GM12878 (cell line): Measurements from ENCODE around the gene GNGT1. TPM values are rescaled to one million over a fixed set of nuclear protein-coding genes. Genes with fewer than 3 reads are reported as not detected.
A peak's percentile ranks its signal among the peaks of the same experiment; 100 is the strongest.

Experiments
- ATAC-seq: fragments of 200-7000 bp; cut with Tn5 transposase; 3 replicates; pipeline ENCODE4 v1.9.1; 2020; ENCODE audit warnings: mild to moderate bottlenecking, moderate library complexity
- Bru-seq: library from RNA; stranded (reverse); fragments of 400-500 nt; gene quantifications from one replicate; lab custom pipeline; 2021; lab: Mats Ljungman, UMichigan
- BruChase-seq, 2 experiments: library from RNA; stranded (reverse); fragments of 400-500 nt; gene quantifications; one replicate each; lab custom pipeline; 2021; lab: Mats Ljungman, UMichigan
- BruUV-seq: library from RNA; stranded (reverse); fragments of 400-500 nt; replicated peaks from 2 replicates; lab custom pipeline; 2021; lab: Mats Ljungman, UMichigan
- CTCF ChIA-PET: fragments of 300-600 bp; sonication (Branson Sonifier 250); formaldehyde crosslinking; extraction: SDS; loops from one replicate; lab custom pipeline; 2021; ENCODE audit warnings: inconsistent platforms; lab: Yijun Ruan, JAX
- POLR2A ChIA-PET: fragments of 350-600 bp; formaldehyde crosslinking; extraction: SDS; loops from one replicate; lab custom pipeline; 2021; ENCODE audit warnings: inconsistent platforms; lab: Charles Lee
- RAD21 ChIA-PET: fragments of 300-600 bp; sonication (Branson Sonifier 250); formaldehyde crosslinking; loops from one replicate; lab custom pipeline; 2023; ENCODE audit warnings: antibody characterized with exemption; ENCODE audit not compliant: unreplicated experiment; lab: Charles Lee
- SMC1A ChIA-PET: fragments of 300-600 bp; sonication (Branson Sonifier 250); formaldehyde crosslinking; loops from one replicate; lab custom pipeline; 2023; ENCODE audit not compliant: unreplicated experiment, uncharacterized antibody; lab: Charles Lee
- DNase-seq: peaks from one replicate; pipeline ENCODE4 v3.0.0-alpha.2; 2011; ENCODE audit warnings: low read depth, low spot score
- FAIRE-seq: peaks from 3 replicates; lab custom pipeline; 2011; peaks lifted over from hg19 to GRCh38; lab: Jason Lieb, UNC
- H2AFZ ChIP-seq: 2 replicates; pipeline ENCODE4 v1.6.0; 2011; ENCODE audit warnings: low read depth, low read length, control low read depth; ENCODE audit not compliant: control insufficient read depth
- H3K27ac ChIP-seq: 2 replicates; pipeline ENCODE4 v1.5.1; 2011; ENCODE audit warnings: control low read depth; ENCODE audit not compliant: control insufficient read depth, insufficient read depth
- H3K27me3 ChIP-seq, 2 experiments: replicated peaks in 1 of 2; 2 replicates each; pipeline versions ENCODE4 v1.6.0 to v1.6.1; 2011; ENCODE audit warnings: low read length in 1 of 2; ENCODE audit not compliant: control insufficient read depth in 2 of 2, insufficient read depth in 2 of 2
- H3K36me3 ChIP-seq, 2 experiments: 2 replicates each; pipeline ENCODE4 v1.5.1; 2011; ENCODE audit warnings: low read length in 1 of 2; ENCODE audit not compliant: control insufficient read depth in 2 of 2, insufficient read depth in 2 of 2
- H3K4me1 ChIP-seq: 2 replicates; pipeline ENCODE4 v1.6.1; 2011; ENCODE audit warnings: mild to moderate bottlenecking, low read length, moderate library complexity, mixed read lengths; ENCODE audit not compliant: control insufficient read depth, insufficient read depth
- H3K4me2 ChIP-seq: 2 replicates; pipeline ENCODE4 v1.6.0; 2011; ENCODE audit warnings: control low read depth; ENCODE audit not compliant: control insufficient read depth, insufficient read depth
- H3K4me3 ChIP-seq: fragments of 200-600 bp; sonication (generic); 2 replicates; pipeline ENCODE4 v1.5.1; 2016
- H3K79me2 ChIP-seq: 2 replicates; pipeline ENCODE4 v1.6.0; 2011; ENCODE audit warnings: low read length; ENCODE audit not compliant: control insufficient read depth, insufficient read depth
- H3K9ac ChIP-seq: 2 replicates; pipeline ENCODE4 v1.8.0; 2011; ENCODE audit warnings: low read length, control low read depth, mixed read lengths; ENCODE audit not compliant: control insufficient read depth, insufficient read depth
- H3K9me3 ChIP-seq: replicated peaks from 3 replicates; pipeline ENCODE4 v1.5.1; 2011; ENCODE audit warnings: mild to moderate bottlenecking, low read length; ENCODE audit not compliant: control insufficient read depth, insufficient read depth
- H4K20me1 ChIP-seq: 2 replicates; pipeline ENCODE4 v1.6.0; 2011; ENCODE audit not compliant: control insufficient read depth, insufficient read depth
- ELK1 ChIP-seq: IDR thresholded peaks from 2 replicates; pipeline ENCODE4 v1.6.1; 2012; ENCODE audit warnings: low read depth, low read length, improper control_type of control experiment
- LARP7 ChIP-seq: fragments of 450-650 bp; IDR thresholded peaks from 2 replicates; pipeline ENCODE4 v1.6.1; 2017; ENCODE audit warnings: mild to moderate bottlenecking
- MTA3 ChIP-seq: IDR thresholded peaks from 2 replicates; pipeline ENCODE4 v1.6.1; 2012; ENCODE audit warnings: low read length, inconsistent platforms, borderline replicate concordance
- PRDM15 ChIP-seq: fragments of 450-650 bp; formaldehyde crosslinking; IDR thresholded peaks from 2 replicates; pipeline ENCODE4 v1.4.0; 2020; ENCODE audit warnings: mild to moderate bottlenecking, moderate library complexity
- SIN3A ChIP-seq: IDR thresholded peaks from 2 replicates; pipeline ENCODE4 v1.6.1; 2012; ENCODE audit warnings: low read depth, low read length, improper control_type of control experiment
- STAT3 ChIP-seq: IDR thresholded peaks from 2 replicates; pipeline ENCODE4 v1.6.1; 2011; ENCODE audit warnings: low read depth, low read length, improper control_type of control experiment
- TAF1 ChIP-seq: IDR thresholded peaks from 2 replicates; pipeline ENCODE4 v1.6.1; 2011; ENCODE audit warnings: mild to moderate bottlenecking, low read depth, low read length, borderline replicate concordance
- WGBS: methylation state at CpG from one replicate; pipeline ENCODE4 v1.1.6; 2016; ENCODE audit warnings: low lambda C conversion rate; ENCODE audit not compliant: insufficient replicate concordance, insufficient coverage; ENCODE audit errors: missing lambda C conversion rate; 5-methylcytosine and 5-hydroxymethylcytosine counted together
- in situ Hi-C: fragments of 300-500 bp; cut with MboI; formaldehyde crosslinking; loops from 9 replicates; pipeline ENCODE4 v1.14.3; 2018; ENCODE audit warnings: mixed read lengths
- intact Hi-C: fragments of 100-400 bp; cut with micrococcal nuclease; formaldehyde crosslinking; loops from one replicate; pipeline ENCODE4 v1.14.2; 2022; ENCODE audit not compliant: unreplicated experiment
- long read RNA-seq, 2 experiments: library from polyadenylated mRNA; unstranded; transcript quantifications; one replicate each; pipeline ENCODE4 v2.0.0, GENCODE V29; 2019 to 2020
- polyA minus RNA-seq, 3 experiments: library from RNA; depleted of rRNA, polyadenylated mRNA; stranded (reverse); fragments of >200 nt; gene quantifications; 2 replicates each; pipeline ENCODE4 v1.2.3, GENCODE V29; 2011
- polyA plus RNA-seq, 11 experiments: library from polyadenylated mRNA; depleted of rRNA in 4 of 11; unstranded in 6 of 11; stranded (reverse) in 5 of 11; fragments of >200 nt; fragmentation: Nextera tagmentation in 4 of 11; fragmentation: Illumina TruSeq in 1 of 11; extraction: Ambion mirVana in 4 of 11; extraction: Trizol in 1 of 11; gene quantifications; 1 replicate in 1 of 11; 2 replicates in 10 of 11; pipeline versions ENCODE4 v1.2.1 to v1.2.3, GENCODE V29; 2011 to 2016; ENCODE audit warnings: inconsistent platforms in 2 of 11, missing spikeins in 2 of 11, low read depth in 1 of 11
- total RNA-seq, 4 experiments: library from RNA; depleted of rRNA in 3 of 4; stranded (reverse); fragments of >200 nt in 3 of 4; fragmentation: Illumina TruSeq in 1 of 4; extraction: Trizol in 1 of 4; gene quantifications; 2 replicates each; pipeline versions ENCODE4 v1.2.1 to v1.2.3, GENCODE V29; 2013 to 2021
- TF ChIP-seq, protein P1 (sequence below): fragments of 150-350 bp; IDR thresholded peaks from 2 replicates; pipeline ENCODE4 v1.6.1; 2016; ENCODE audit warnings: low read depth, low read length
- TF ChIP-seq, protein P2 (sequence below): IDR thresholded peaks from 2 replicates; pipeline ENCODE4 v1.6.1; 2012; ENCODE audit warnings: low read length, inconsistent platforms

The GNGT1 gene
- not detected in 2 replicates for total RNA-seq (2013; cell fraction: nucleolus; rRNA removed)
- total RNA-seq (2014; rRNA removed) (not detected in 2 replicates), total RNA-seq (2014; rRNA removed; fragmentation: Illumina TruSeq; extraction: Trizol) (not detected in 2 replicates), total RNA-seq (2021) (not detected in 2 replicates), polyA plus RNA-seq (2011; rRNA removed) (not detected in 2 replicates), polyA plus RNA-seq (2014; fragmentation: Illumina TruSeq; extraction: Trizol) (not detected in 2 replicates), polyA plus RNA-seq (2014; fragmentation: Nextera tagmentation; extraction: Ambion mirVana) (not detected), polyA plus RNA-seq (2014; rRNA removed) (not detected in 2 replicates), polyA plus RNA-seq (2016; fragmentation: Nextera tagmentation; extraction: Ambion mirVana) (not detected), polyA minus RNA-seq (2011; rRNA and poly(A)+ RNA removed) (not detected in 2 replicates), Bru-seq, nascent RNA (percentile 0 among the genes with signal in this experiment), BruChase-seq, experiment 1, labeled RNA remaining after a 6-hour chase (percentile 0 among the genes with signal in this experiment), BruChase-seq, experiment 2, labeled RNA remaining after a 2-hour chase (percentile 1 among the genes with signal in this experiment)
- polyA plus RNA-seq (2011; ENCODE audit: low read depth), result not detected
- polyA plus RNA-seq (2011; cell fraction: cytosol; rRNA removed), result not detected in 2 replicates
- not detected in 2 replicates for polyA plus RNA-seq (2011; cell fraction: nucleus; rRNA removed)
- polyA plus RNA-seq (2012), result not detected in 2 replicates
- not detected in 2 replicates for polyA minus RNA-seq (2011; cell fraction: cytosol; rRNA and poly(A)+ RNA removed)
- not detected in 2 replicates for polyA minus RNA-seq (2011; cell fraction: nucleus; rRNA and poly(A)+ RNA removed)
- long read RNA-seq, experiment 1, result 0 reads
- long read RNA-seq, experiment 2, partial matches to known transcripts, result 0 of 1 reads
- long read RNA-seq, experiment 2, other reads (novel, unspliced or antisense), result 1 of 1 reads

DNA sequence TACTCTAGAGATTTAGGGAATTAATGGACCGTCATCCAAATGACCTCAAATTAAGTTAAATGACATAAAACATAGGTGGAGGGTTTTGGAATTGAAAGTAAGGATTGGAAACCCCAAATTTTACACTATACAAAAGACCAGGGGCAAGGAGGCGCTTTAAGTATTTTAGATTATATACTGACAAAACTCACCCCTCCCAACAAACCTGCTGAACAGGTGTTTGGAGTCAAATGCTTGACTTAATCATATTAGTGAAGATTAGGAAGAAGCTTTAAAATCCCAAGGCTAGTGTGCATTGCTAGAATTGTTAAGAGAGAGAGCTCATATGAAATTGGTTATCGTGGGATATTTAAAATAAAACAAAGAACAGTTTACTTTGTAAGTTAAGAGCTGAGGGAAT is at the start of gene GNGT1:
Gene GNGT1 (plus strand): TSS at position 301 of the 400 bp plus-strand sequence. CDS start 180 bp downstream, outside the sequence.
- H3K4me3 ChIP-seq, result no peak within 1 kb of the TSS
- no peaks in the 10 kb centered on the region for H4K20me1 ChIP-seq
- no TSS peak for BruUV-seq
- H3K36me3 ChIP-seq, result no peaks in the 10 kb centered on the region
- ChIA-PET RAD21 (interaction anchor here (0.9 to 1.1 kb wide), 2 partner anchors 181 kb away, joined by 3 to 5 read pairs; no protein-coding TSS in a partner anchor), SMC1A (interaction anchor here (0.9 to 5.9 kb wide), 5 partner anchors 10 to 316 kb away, joined by 3 to 49 read pairs (median 5); no protein-coding TSS in a partner anchor), CTCF (interaction anchor here (0.8 to 4.8 kb wide), 5 partner anchors 16 to 226 kb away, joined by 3 to 32 read pairs (median 4); no protein-coding TSS in a partner anchor), POLR2A (no interaction called here)
- intact Hi-C loops, result no loop called here
- no peaks in the 10 kb centered on the region for H3K9me3 ChIP-seq
- WGBS, result 45% methylated on average over 3 of the region's 3 CpGs
- in situ Hi-C loops, result no loop called here
- no peak within 1 kb of the TSS for H3K27ac ChIP-seq
- no peak for ATAC-seq
- H3K27me3 ChIP-seq, result no peaks in the 10 kb centered on the region
- H3K4me2 ChIP-seq, result no peak within 1 kb of the TSS
- no peaks in the 10 kb centered on the region for H3K79me2 ChIP-seq
- no peak for DNase-seq
- H3K4me1 ChIP-seq, result no peaks in the 10 kb centered on the region
- no peak for FAIRE-seq
- H3K9ac ChIP-seq, result no peak within 1 kb of the TSS
- no peak within 1 kb of the TSS for H2AFZ ChIP-seq
- TF ChIP-seq, protein P1, sequence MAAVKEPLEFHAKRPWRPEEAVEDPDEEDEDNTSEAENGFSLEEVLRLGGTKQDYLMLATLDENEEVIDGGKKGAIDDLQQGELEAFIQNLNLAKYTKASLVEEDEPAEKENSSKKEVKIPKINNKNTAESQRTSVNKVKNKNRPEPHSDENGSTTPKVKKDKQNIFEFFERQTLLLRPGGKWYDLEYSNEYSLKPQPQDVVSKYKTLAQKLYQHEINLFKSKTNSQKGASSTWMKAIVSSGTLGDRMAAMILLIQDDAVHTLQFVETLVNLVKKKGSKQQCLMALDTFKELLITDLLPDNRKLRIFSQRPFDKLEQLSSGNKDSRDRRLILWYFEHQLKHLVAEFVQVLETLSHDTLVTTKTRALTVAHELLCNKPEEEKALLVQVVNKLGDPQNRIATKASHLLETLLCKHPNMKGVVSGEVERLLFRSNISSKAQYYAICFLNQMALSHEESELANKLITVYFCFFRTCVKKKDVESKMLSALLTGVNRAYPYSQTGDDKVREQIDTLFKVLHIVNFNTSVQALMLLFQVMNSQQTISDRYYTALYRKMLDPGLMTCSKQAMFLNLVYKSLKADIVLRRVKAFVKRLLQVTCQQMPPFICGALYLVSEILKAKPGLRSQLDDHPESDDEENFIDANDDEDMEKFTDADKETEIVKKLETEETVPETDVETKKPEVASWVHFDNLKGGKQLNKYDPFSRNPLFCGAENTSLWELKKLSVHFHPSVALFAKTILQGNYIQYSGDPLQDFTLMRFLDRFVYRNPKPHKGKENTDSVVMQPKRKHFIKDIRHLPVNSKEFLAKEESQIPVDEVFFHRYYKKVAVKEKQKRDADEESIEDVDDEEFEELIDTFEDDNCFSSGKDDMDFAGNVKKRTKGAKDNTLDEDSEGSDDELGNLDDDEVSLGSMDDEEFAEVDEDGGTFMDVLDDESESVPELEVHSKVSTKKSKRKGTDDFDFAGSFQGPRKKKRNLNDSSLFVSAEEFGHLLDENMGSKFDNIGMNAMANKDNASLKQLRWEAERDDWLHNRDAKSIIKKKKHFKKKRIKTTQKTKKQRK, result no peak
- TF ChIP-seq ELK1 (no peak), LARP7 (no peak), STAT3 (no peak), PRDM15 (CRISPR knock-in tag) (no peak), TAF1 (no peak), SIN3A (no peak), MTA3 (no peak)
- TF ChIP-seq, protein P2, sequence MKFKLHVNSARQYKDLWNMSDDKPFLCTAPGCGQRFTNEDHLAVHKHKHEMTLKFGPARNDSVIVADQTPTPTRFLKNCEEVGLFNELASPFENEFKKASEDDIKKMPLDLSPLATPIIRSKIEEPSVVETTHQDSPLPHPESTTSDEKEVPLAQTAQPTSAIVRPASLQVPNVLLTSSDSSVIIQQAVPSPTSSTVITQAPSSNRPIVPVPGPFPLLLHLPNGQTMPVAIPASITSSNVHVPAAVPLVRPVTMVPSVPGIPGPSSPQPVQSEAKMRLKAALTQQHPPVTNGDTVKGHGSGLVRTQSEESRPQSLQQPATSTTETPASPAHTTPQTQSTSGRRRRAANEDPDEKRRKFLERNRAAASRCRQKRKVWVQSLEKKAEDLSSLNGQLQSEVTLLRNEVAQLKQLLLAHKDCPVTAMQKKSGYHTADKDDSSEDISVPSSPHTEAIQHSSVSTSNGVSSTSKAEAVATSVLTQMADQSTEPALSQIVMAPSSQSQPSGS, result no peak
